A673 (cell line): ENCODE data around the gene CDR2L.

Source experiments
- EZH2 ChIP-seq: fragments of 200-600 bp; sonication (generic); IDR thresholded peaks from 2 replicates; pipeline ENCODE4 v1.6.1; 2017; ENCODE audit warnings: borderline replicate concordance, low read depth, mild to moderate bottlenecking, mixed read lengths, antibody characterized with exemption, low read length; ENCODE audit not compliant: poor library complexity, severe bottlenecking
- TF ChIP-seq, protein P1 (sequence below): fragments of 300-800, 200-600 bp; sonication (generic); conservative IDR thresholded peaks from 2 replicates; pipeline ENCODE4 v1.5.1; 2017; ENCODE audit warnings: low read depth, mild to moderate bottlenecking, antibody characterized with exemption, low read length, moderate library complexity, mixed read lengths

DNA sequence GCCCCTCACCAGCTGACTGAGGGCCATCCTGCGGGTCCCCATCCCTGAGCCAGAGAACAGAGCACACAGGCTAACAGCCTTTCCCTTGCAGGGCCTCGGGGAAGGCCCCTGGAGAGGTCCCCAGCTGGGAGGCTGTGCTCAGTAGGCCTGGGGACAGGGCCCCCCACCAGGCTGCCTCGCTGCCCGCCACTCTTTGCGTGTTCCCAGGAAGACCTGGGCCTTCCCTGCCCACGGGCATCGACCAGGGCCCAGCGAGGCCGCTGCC is 15.7 kb upstream of the CDR2L start:
- TF ChIP-seq, protein P1, sequence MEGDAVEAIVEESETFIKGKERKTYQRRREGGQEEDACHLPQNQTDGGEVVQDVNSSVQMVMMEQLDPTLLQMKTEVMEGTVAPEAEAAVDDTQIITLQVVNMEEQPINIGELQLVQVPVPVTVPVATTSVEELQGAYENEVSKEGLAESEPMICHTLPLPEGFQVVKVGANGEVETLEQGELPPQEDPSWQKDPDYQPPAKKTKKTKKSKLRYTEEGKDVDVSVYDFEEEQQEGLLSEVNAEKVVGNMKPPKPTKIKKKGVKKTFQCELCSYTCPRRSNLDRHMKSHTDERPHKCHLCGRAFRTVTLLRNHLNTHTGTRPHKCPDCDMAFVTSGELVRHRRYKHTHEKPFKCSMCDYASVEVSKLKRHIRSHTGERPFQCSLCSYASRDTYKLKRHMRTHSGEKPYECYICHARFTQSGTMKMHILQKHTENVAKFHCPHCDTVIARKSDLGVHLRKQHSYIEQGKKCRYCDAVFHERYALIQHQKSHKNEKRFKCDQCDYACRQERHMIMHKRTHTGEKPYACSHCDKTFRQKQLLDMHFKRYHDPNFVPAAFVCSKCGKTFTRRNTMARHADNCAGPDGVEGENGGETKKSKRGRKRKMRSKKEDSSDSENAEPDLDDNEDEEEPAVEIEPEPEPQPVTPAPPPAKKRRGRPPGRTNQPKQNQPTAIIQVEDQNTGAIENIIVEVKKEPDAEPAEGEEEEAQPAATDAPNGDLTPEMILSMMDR = no peak
- TF ChIP-seq EZH2 = no peak
